K562 (cell line): ENCODE results near the gene LXN. TPM values are rescaled to one million over a fixed set of nuclear protein-coding genes. Genes with fewer than 3 reads are reported as not detected.
A peak's percentile ranks its signal among the peaks of the same experiment; 100 is the strongest.

Experiments used
- CSDE1 ChIP-seq, 2 experiments: fragments of 450-650 bp; IDR thresholded peaks; 2 replicates each; pipeline ENCODE4 v1.6.1; 2016; ENCODE audit warnings: mild to moderate bottlenecking in 1 of 2
- DNMT1 ChIP-seq: fragments of 450-650 bp; IDR thresholded peaks from 2 replicates; pipeline ENCODE4 v1.6.1; 2016; ENCODE audit warnings: antibody characterized with exemption, mild to moderate bottlenecking
- ERF ChIP-seq: fragments of 450-650 bp; formaldehyde crosslinking; IDR thresholded peaks from 2 replicates; pipeline ENCODE4 v1.4.0; 2020; ENCODE audit warnings: mild to moderate bottlenecking, mixed read lengths
- FOXK1 ChIP-seq: sonication (generic); formaldehyde crosslinking; IDR thresholded peaks from 2 replicates; pipeline ENCODE4 v1.8.0; 2022; ENCODE audit warnings: missing genetic modification reagents, mild to moderate bottlenecking, borderline replicate concordance
- HNRNPL ChIP-seq: fragments of 200-400 bp; formaldehyde crosslinking; IDR thresholded peaks from 2 replicates; pipeline ENCODE4 v1.6.1; 2017; ENCODE audit warnings: low read depth, mild to moderate bottlenecking, low read length
- LCOR ChIP-seq: sonication (generic); formaldehyde crosslinking; IDR thresholded peaks from 2 replicates; pipeline ENCODE4 v1.8.0; 2022; ENCODE audit warnings: mild to moderate bottlenecking, missing genetic modification reagents
- MAX ChIP-seq: sonication (generic); formaldehyde crosslinking; IDR thresholded peaks from 2 replicates; pipeline ENCODE4 v1.9.0; 2022; ENCODE audit warnings: mild to moderate bottlenecking, missing genetic modification reagents
- MGA ChIP-seq: fragments of 450-650 bp; IDR thresholded peaks from 2 replicates; pipeline ENCODE4 v1.6.1; 2016; ENCODE audit warnings: mild to moderate bottlenecking, moderate library complexity
- NCOR1 ChIP-seq: fragments of 450-650 bp; IDR thresholded peaks from 2 replicates; pipeline ENCODE4 v1.6.1; 2016; ENCODE audit warnings: mild to moderate bottlenecking, moderate library complexity
- PHB2 ChIP-seq: fragments of 450-650 bp; IDR thresholded peaks from 2 replicates; pipeline ENCODE4 v1.6.1; 2017; ENCODE audit warnings: low read depth
- RBM17 ChIP-seq: fragments of 200-400 bp; formaldehyde crosslinking; IDR thresholded peaks from 2 replicates; pipeline ENCODE4 v1.6.1; 2017; ENCODE audit warnings: low read depth, mild to moderate bottlenecking, low read length, borderline replicate concordance
- SNRNP70 ChIP-seq: fragments of 200-400 bp; formaldehyde crosslinking; optimal IDR thresholded peaks from 2 replicates; pipeline ENCODE3; 2017; ENCODE audit warnings: low read depth, low read length
- ZNF280B ChIP-seq: fragments of 250-450 bp; sonication (Bioruptor Pico); IDR thresholded peaks from 2 replicates; pipeline ENCODE4 v1.5.1; 2021; ENCODE audit warnings: mild to moderate bottlenecking
- ZNF57 ChIP-seq: fragments of 450-650 bp; formaldehyde crosslinking; IDR thresholded peaks from 2 replicates; pipeline ENCODE4 v1.4.0; 2020; ENCODE audit warnings: mild to moderate bottlenecking, moderate library complexity
- polyA plus RNA-seq, 8 experiments: library from polyadenylated mRNA; depleted of rRNA in 4 of 8; stranded (reverse) in 5 of 8; unstranded in 3 of 8; fragments of >200 nt; fragmentation: Nextera tagmentation in 2 of 8; fragmentation: Illumina TruSeq in 1 of 8; extraction: Ambion mirVana in 2 of 8; extraction: Trizol in 1 of 8; gene quantifications; 2 replicates each; pipeline versions ENCODE4 v1.2.1 to v1.2.3, GENCODE V29; 2011 to 2014; ENCODE audit warnings: inconsistent platforms in 1 of 8, missing spikeins in 1 of 8
- total RNA-seq, 7 experiments: library from RNA; depleted of rRNA in 6 of 7; stranded (reverse); fragments of >200 nt in 6 of 7; fragmentation: Illumina TruSeq in 2 of 7; extraction: Trizol in 2 of 7; gene quantifications; 2 replicates each; pipeline versions ENCODE4 v1.2.1 to v1.2.3, GENCODE V29; 2011 to 2021; ENCODE audit warnings: low replicate concordance in 1 of 7

Gene LXN
- total and polyA plus RNA-seq, 9 of the 15 experiments (the other 6 are each of a cell fraction or from before 2014, with no cell fraction given) = 0.08 to 0.13 TPM; not detected in 7

- TF ChIP-seq MGA = peak; percentile 47; the same call in 1 of the 2 replicates
- no peak for TF ChIP-seq ZNF57
- no peak for TF ChIP-seq DNMT1
- no peak for TF ChIP-seq PHB2
- TF ChIP-seq LCOR = peak; percentile 96
- TF ChIP-seq FOXK1 (CRISPR knock-in tag) = no peak
- no peak for TF ChIP-seq SNRNP70
- TF ChIP-seq ERF (CRISPR knock-in tag) = no peak
- no peak for TF ChIP-seq HNRNPL
- TF ChIP-seq NCOR1 = peak; percentile 20; the same call in 1 of the 2 replicates
- TF ChIP-seq CSDE1 (IDR thresholded peaks at IDR 0.05) = no peak
- TF ChIP-seq RBM17 = no peak
- peak; percentile 91 for TF ChIP-seq MAX (CRISPR knock-in tag)
- no peak for TF ChIP-seq ZNF280B (CRISPR knock-in tag)
Measured at GRCh38 chr3:158644345-158644908, 28.0 kb downstream of the LXN start, which contains the start of gene GFM1 (continued).
